ENCODE results near the gene GPR63.

- TF ChIP-seq, protein P1, sequence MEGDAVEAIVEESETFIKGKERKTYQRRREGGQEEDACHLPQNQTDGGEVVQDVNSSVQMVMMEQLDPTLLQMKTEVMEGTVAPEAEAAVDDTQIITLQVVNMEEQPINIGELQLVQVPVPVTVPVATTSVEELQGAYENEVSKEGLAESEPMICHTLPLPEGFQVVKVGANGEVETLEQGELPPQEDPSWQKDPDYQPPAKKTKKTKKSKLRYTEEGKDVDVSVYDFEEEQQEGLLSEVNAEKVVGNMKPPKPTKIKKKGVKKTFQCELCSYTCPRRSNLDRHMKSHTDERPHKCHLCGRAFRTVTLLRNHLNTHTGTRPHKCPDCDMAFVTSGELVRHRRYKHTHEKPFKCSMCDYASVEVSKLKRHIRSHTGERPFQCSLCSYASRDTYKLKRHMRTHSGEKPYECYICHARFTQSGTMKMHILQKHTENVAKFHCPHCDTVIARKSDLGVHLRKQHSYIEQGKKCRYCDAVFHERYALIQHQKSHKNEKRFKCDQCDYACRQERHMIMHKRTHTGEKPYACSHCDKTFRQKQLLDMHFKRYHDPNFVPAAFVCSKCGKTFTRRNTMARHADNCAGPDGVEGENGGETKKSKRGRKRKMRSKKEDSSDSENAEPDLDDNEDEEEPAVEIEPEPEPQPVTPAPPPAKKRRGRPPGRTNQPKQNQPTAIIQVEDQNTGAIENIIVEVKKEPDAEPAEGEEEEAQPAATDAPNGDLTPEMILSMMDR (IDR thresholded peaks at IDR 0.05; ENCODE audit: low read length) = no peak
- TF ChIP-seq EZH2 (optimal IDR thresholded peaks at IDR 0.05; ENCODE audit: low read depth, low read length) = no peak
- TF ChIP-seq EZH2phosphoT487 (IDR thresholded peaks at IDR 0.05; ENCODE audit: low read length) = no peak
Measured at GRCh38 chr6:96826865-96827264, 10.4 kb downstream of the GPR63 start.
